Stimulated activated CD8-positive, alpha-beta memory T cell treated with anti-CD3 and anti-CD28 coated beads, Interleukin-7, amount 100 ng/mL, for 4 hours (primary cell): ENCODE results near the gene CREB5.
"Not testable (repeated sequence)": the region's sequence is repeated elsewhere in the genome, so short reads cannot be mapped to it uniquely, and the experiment has no call there.

Experiments
- DNase-seq, 2 donors: peaks; one replicate each; pipeline ENCODE4 v3.0.0-alpha.2; 2020; ENCODE audit warnings: low read depth in 2 of 2

The CREB5 gene

DNA sequence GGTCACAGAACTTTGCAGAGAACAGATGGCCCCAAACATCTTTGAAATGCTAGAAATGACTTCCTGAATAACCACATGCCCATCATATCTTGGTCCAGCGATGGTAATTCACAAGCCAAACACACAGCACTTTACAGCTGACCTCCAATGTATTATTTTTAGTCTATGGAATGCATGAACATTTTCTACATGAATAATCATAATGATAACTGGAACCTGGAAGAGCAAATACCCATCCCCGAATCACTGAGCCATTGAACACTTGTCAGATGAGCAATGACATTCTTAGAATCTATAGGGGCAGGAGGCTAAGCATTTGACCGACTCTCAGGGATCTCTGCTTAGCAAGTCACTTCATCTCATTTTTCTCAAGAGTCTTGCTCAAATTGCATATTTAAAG, 167.3 kb downstream of the CREB5 start:
- DNase-seq: no peak

GRCh38 chr7:28580665-28581064, 168.3 kb downstream of the CREB5 start:
- DNase-seq: no peak

- no peak for DNase-seq
These were observed 169.0 kb downstream of the CREB5 start for GRCh38 chr7:28581351-28581750.

DNA sequence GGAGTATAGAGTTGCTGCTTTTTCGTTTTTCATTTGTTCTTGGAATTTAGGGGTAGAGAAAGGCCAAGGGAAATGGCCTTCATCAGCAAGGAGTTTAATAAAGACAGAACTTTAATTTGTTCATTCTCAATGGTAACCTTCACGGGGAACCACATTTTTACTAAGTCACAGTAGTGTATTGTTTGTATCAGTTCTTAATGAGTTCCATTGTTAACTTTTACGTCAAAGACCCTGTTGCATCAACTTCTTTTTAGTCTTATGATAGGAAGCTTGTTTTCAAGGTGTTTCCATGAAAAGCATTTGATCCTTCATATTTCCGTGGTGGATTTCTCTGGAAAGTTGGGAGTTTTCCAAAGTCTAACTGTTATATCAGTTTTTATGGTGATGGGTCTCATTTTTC, 169.9 kb downstream of the CREB5 start:
- no peak for DNase-seq

DNA sequence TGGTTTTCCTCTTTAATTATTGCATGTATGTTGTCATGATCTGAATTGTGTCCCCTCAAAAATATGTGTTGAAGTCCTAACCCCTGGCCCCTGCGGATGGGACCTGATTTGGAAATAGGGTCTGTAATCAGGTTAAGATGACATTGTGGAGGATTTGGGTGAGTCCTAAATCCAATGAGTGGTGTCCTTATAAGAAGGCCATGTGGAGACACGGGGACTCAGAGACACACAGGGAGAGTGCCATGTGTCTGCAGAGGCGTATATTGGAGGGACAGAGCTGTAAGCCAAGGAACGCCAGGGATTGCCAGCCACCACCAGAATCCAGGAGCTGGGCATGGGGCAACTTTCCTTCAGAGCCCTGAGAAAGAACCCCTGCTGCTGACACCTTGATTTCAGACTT, 171.9 kb downstream of the CREB5 start:
- no peak for DNase-seq

- DNase-seq: no peak
These were observed 174.4 kb downstream of the CREB5 start for GRCh38 chr7:28586736-28587135.

GRCh38 chr7:28587211-28587610, 174.9 kb downstream of the CREB5 start:
- no peak for DNase-seq

DNA sequence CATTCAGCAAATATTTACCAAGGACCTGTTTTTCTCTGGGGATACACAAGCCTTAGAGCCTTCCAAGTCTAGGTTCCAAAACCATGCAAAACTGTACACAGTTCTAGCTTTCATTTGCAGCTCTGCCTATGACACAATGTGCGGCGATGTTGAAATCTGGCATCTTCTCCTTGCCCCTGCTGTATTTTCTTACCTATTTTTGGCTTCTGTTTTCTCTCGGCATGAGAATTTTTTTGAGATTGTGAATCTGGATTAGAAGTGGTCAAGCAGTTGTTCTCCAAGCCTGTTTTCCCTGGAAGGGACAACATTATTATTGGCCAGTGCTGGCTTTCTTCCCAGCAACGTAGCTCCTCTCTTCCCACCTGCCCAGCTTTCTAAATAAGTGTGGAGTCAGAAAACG, 176.3 kb downstream of the CREB5 start:
- DNase-seq: no peak

GRCh38 chr7:28591041-28591674, 178.8 kb downstream of the CREB5 start:
- DNase-seq: no peak

- no peak for DNase-seq
These were observed 179.5 kb downstream of the CREB5 start for GRCh38 chr7:28591725-28592349.

GRCh38 chr7:28592861-28593260, 180.5 kb downstream of the CREB5 start:
- no peak for DNase-seq

- no peak for DNase-seq
These were observed 182.8 kb downstream of the CREB5 start for GRCh38 chr7:28595076-28595475.

DNA sequence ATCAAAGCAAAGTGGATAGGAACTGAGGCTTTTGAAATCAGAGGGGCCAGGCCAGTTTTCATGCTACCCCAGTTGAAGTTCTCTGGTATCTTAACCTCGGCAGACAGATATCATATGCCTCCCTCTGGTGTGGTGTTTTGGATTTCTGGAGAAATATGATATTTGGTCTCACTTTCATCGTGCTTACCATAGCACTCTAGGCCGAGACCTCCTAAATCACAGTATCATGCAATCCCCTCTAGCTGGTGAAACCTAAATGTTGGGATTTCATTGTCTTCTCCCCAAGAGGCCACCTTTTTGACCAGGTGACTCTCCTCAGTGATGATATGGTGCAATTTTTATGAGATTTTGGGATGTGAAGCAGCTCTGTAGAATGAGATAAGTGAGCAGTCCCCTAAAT, 183.5 kb downstream of the CREB5 start:
- no peak for DNase-seq

- no peak for DNase-seq
These were observed 184.1 kb downstream of the CREB5 start for GRCh38 chr7:28596245-28596935.

- no peak for DNase-seq
These were observed 185.0 kb downstream of the CREB5 start for GRCh38 chr7:28597284-28597683.

DNA sequence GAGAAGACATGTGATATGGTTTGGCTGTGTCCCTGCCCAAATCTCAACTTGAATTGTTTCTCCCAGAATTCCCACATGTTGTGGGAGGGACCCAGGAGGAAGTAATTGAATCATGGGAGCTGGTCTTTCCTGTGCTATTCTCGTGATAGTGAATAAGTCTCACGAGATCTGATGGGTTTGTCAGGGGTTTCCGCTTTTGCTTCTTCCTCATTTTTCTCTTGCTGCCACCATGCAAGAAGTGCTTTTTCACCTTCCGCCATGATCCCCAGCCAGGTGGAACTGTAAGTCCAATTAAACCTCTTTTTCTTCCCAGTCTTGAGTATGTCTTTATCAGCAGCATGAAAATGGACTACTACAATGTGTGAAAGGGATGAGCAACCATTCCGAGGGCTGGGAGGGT, 185.7 kb downstream of the CREB5 start:
- DNase-seq: not testable (repeated sequence)

DNA sequence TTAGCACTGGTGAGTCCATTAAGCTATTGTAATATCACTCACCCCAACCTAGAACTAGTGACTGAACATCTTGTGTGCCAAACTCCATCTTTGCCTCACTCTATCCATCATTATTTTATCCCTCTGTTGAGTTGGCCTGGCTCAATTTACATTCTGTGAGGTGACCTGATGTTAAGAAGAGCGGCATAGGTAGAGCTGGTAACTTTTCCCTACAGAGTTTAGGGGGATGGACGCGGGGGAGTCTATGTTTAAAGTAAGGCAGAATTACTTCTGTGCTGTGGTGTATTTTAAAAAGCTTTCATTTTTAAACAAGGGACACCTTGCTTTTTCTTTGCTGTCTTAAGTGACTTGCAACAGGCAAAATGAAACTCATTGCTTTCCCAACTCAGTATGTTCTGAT, 186.3 kb downstream of the CREB5 start:
- no peak for DNase-seq

DNA sequence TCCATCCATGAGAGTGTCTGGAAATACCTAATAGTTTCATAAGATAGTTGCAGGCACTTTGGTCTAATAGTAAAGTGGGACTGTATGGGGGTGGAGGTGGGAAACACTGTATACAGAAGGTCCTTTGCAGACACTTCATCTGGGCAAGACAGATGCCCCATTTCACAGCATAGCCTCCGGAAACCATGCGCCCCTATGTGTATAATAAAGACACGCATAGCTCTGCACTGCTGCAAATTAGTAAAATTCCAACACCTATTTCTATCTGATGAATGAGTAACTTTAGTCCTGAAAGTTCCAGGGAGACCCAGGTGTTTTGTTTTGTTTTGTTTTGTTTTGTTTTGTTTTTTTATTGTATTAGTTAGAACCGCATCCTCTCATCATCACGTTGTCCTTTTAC, 187.1 kb downstream of the CREB5 start:
- no peak for DNase-seq

DNA sequence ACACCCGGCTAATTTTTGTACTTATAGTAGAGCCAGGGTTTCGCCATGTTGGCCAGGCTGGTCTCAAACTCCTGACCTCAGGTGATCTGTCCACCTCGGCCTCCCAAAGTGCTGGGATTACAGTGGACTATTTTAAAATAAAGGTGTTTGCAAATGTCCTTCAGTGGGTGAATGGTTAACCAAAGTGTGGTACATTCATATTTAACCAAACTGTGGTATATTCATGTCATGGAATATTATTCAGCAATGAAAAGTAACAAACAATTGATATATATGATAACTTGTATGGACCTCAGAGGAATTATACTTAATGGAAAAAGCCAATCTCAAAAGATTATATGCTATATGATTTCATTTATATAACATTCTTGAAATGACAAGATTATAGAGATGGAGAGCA, 190.0 kb downstream of the CREB5 start:
- DNase-seq: no peak

GRCh38 chr7:28605427-28606085, 193.2 kb downstream of the CREB5 start:
- no peak for DNase-seq

DNA sequence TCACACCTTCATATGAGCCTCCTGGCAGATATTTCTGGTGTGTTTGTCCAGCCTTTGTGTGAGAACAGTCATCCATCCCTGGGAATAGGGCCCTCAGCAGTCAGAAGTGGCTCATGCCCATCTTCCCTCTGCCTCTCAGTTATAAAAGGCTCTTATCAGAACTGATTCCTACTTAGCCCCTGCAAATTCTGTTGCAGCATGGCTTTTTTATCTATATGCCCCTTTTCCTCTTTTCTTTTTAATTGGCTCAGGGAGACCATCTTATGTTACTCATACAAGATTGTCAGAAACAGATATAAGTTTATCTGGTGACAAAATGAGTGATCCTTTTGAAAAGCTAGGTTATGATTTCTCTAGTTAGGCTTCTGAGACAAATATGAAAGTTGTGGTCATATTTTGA, 194.1 kb downstream of the CREB5 start:
- no peak for DNase-seq

DNA sequence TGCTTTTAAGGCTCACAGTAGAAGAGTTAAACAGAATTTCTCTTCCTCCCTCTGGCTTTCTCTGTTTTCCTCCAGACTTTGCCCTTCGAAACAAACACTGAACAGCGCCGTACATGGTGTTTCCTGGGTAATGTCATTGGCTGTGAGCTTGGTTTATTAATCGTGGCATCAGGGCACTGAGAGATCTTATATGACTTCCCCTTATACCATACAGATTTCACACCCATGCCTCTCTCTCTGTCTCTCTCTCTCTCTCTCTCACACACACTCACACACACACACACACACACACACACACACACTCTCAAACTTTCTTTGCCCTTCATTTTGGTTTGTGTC, 195.5 kb downstream of the CREB5 start:
- DNase-seq: no peak

DNA sequence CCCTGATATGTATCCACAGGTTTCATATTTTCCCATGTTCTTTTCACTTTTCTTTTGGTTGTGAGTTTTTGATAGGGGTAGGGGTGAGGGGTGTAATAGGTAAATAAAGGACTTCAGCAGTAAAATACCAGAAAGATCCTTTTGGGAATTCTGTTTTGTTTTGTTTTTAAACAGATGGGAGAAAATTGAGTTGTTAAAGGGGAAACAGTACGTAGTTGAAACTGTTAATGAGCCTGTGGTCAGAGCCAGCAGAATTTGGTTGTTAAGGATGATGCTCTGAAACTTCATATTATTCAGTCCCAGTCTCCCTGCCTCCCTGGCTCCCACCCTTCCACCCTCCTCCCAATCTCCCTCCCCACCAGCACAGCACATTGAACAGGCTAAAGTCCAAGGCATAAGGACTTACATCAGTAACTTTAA, 195.9 kb downstream of the CREB5 start:
- DNase-seq: no peak
